Activated naive CD8-positive, alpha-beta T cell treated with anti-CD3 and anti-CD28 coated beads, Interleukin-2, amount 50 U/mL, for 16 hours (primary cell): Measurements from ENCODE around the gene EEPD1.
"Not testable (repeated sequence)": the region's sequence is repeated elsewhere in the genome, so short reads cannot be mapped to it uniquely, and the experiment has no call there.

Experiments used
- DNase-seq: peaks from one replicate; pipeline ENCODE4 v3.0.0-alpha.2; 2020; ENCODE audit warnings: low read depth, low spot score

The EEPD1 gene

DNA sequence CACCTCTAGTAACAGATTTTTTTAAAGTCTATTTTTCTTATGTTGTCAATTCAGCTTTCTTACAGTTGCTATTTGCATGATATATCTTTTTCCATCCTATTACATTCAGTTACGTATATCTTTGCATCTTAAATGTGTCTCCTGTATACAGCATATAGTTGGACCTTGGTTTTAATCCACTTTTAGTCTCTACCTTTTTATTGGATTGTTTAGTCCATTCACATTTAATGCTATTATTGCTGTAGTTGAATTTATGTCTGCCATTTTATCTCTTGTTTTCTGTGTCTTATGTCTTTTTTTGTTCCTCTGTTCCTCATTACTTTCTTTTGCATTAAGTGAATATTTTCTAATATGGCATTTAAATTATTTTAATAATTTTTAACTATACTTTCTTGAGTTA lies 100.6 kb downstream of the EEPD1 start:
- DNase-seq = no peak

- DNase-seq = not testable (repeated sequence)
Observed at GRCh38 chr7:36258510-36259259, 105.6 kb downstream of the EEPD1 start.

DNA sequence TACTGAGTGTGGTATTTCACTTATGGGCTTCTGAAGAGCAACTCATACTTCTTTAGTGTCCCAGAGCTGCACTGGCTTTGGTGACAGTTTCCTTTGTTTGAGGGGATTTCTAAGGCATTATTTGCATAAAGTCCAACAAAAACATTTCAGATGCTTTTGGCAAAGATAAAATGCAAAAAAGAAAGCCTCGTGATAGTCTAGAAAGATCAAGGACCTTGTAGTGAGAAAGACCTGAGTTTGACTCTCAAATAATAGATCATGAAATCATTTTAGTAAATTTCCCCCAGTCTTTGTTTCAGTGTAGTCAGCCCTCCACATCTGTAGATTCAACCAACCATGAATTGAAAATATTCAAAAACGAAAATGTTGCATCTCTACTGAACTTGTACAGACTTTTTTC lies 107.4 kb downstream of the EEPD1 start:
- DNase-seq = no peak

DNA sequence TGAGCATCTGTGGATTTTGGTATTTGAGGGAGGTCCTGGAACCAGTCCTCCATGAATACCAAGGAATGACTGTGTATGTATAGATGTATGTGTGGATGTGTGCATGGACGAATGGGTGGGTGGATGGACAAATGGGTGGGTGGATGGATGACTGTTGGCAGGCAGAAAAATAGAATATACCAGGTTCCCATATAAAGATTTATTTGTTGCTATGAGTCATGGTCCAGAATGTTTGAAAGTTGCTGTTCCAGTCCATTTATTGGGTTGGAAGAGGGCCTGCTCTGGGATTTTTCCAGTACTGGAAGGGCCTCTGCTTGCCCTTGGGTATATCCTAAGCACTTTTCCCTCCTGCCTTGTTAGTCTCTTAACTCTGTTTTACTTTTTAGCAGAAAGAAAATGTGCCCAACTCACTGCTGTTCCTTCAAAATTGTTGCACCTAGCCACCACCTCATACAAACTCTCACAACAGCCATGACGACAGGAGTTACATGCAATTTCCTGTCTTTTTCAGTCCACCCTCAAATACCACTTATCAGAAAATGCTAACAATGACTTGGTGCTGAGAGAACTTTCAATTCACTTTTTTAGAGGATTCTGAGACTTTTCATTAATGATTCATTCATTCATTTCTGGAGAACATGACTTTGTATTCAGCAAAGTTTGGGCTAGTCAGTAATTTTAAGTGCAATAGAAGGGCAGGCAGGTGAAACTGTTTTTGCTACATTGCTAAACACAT lies 108.1 kb downstream of the EEPD1 start:
- DNase-seq = no peak

DNA sequence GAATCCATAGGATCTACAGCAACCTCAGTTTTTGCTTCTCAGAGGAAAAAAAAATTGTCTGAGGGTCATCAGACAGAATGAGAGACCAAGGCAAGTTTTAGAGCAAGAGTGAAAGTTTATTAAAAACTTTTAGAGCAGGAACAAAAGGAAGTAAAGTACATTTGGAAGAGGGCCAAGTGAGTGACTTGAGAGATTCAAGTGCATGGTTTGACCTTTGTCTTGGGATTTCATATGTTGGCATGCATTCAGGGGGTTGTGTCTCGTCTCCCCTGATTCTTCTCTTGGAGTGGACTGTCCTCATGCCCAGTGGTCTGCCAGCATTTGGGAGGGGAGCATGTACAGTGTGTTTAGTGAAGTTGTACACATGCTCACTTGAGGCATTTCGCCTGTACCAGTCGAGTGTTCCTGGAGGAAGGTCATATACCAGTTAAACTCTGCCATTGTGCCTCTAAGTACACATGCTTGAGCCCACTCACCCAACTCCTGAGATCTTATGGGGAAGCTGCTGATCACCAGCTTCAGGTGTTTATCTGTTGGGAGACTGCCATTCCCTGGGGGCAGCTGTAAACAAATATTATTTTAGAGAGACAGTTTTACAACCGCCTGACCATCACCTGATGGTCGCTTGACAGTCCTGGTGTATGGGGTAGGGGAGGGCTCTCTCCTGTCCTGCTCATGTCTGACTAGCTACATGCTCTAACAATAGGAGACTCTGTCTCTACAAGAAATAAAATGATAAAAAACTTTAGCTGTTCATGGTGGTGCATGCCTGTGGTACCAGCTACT lies 109.4 kb downstream of the EEPD1 start:
- DNase-seq = no peak

DNA sequence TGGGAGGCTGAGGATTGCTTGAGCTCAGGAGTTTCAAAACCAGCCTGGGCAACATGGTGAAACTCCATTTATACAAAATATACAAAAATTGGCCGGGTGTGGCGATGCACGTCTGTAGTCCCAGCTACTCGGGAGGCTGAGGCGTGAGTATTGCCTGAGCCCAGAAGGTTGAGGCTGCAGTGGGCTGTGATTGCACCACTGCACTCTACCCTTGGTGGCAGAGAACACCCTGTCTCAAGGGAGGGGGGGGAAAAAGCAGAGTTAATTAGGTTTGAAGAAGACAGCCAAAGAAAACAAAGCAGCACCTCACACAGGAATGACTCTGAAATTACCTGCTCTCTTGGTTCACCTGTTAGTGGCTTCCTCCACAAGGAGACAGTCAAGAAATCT lies 110.0 kb downstream of the EEPD1 start:
- no peak for DNase-seq

DNA sequence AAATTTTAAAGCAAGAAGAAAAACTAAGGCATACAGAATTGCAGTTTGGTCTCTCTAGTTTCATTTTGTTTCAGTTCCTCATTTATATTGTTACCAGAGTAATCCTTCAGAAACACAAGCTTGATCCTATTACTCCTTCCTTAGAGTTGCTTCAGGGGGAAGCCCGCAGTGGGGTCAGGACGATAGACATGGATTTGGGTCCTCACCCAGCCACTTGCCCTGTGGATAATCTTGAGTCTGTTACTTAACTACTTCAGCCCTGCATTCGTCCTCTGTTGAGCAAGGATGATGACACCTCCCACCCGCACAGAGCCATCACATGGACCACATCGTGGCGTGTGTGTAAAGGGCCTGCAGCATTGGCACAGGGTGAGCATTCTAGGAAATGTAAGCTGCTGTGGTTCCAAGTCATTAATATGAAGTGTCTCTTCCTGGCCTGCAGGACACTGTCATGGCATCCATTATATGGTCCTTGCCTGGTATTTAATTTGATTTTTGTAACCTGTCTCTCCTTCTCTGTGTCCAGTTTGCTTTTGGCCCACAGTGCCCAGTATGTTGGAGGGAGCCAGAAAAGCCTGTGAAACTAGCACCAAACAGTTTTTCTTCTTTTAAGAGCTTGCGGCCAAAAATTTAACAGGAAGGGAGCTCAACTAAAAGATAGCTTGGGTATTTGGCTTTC lies 111.2 kb downstream of the EEPD1 start:
- DNase-seq = no peak

GRCh38 chr7:36264913-36265516 lies 112.0 kb downstream of the EEPD1 start:
- no peak for DNase-seq

DNA sequence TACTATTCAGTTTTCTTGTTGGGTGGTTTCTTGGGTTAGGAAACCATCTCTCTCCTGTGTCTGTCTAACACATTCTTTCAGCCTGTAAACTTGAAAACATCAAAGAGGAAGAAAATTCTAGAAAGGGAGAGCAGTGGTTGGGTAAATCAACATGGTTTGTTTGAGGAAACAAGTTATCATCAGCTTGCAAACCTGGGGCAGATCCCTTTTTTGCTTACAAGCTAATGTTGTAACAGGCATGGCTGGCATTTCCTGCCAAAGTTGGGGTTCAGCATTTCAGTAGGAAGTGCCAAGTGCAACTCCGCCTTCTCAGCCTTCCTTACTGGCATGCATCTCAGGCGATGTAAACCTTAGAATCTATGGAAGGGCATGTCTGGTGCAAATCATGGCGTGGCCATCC lies 112.6 kb downstream of the EEPD1 start:
- no peak for DNase-seq

DNA sequence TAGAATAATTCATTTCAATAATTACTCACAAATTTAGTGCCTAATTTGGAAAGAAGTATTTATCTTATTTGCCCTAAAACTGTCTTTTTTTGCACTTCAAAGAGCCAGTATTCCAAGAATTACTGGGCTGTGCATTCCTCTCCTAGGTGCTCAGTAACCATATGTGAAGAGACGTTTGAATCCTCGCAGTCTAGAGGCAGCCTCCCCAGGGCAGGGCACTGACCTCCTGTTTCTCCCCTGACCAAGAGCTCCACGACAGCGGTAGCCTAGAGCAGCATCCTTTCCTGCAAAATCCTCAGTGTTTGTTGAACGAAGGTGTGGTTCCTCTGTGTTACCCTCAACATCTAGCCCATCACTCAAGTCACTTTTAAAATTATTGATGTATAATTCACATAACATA lies 113.1 kb downstream of the EEPD1 start:
- DNase-seq = no peak

DNA sequence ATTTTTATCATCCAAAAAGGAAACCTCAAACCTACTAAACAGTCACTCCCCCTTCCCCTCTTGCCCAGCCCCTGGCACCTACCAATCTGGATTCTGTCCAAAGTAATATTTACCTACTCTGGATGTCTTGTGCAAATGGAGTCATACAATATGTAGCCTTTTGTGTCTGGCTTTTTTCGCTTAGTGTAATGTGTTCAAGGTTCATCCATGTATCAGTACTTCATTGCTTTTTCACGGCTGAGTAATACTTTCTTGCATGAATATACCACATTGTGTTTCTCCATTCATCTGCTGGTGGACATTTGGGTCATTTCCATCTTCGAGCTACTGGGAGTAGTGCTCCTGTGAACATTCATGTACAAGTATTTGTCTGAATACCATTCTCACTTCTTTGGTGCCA lies 113.6 kb downstream of the EEPD1 start:
- no peak for DNase-seq

- no peak for DNase-seq
Observed at GRCh38 chr7:36272211-36272566, 119.1 kb downstream of the EEPD1 start.

DNA sequence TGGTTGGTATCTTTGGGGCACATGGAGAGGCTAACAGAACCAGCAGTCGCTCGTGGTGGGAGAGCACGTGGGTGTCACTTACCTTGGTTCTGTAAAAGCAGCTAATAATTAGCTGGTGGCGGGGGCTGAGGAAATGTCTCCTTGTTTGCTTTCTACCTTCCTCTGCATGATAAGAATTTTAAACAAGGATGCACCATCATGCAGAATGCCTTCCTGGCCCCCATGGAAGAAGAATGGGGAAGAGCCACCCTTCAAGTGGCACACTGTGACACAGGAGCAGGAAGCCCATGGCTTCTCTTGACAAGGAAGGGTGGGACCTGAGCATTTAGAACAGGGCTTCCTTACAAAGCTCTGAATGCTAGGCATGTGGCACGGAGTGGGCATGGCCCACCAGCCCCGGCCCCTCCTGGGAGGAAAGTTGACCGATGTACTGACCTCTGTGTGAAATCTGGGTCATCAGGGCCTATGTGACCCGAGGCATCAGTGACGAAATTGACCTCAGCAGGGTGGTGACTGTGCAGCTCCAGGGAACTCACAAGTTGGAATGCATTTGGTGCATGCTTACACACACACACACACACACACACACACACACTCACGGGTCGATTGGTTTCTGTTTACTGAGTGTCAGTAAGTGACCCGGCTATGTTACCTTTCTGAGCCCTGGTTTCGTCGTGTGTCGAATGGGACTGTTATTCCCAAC lies 119.7 kb downstream of the EEPD1 start:
- no peak for DNase-seq

- DNase-seq = no peak
Observed at GRCh38 chr7:36273836-36274235, 120.8 kb downstream of the EEPD1 start.

DNA sequence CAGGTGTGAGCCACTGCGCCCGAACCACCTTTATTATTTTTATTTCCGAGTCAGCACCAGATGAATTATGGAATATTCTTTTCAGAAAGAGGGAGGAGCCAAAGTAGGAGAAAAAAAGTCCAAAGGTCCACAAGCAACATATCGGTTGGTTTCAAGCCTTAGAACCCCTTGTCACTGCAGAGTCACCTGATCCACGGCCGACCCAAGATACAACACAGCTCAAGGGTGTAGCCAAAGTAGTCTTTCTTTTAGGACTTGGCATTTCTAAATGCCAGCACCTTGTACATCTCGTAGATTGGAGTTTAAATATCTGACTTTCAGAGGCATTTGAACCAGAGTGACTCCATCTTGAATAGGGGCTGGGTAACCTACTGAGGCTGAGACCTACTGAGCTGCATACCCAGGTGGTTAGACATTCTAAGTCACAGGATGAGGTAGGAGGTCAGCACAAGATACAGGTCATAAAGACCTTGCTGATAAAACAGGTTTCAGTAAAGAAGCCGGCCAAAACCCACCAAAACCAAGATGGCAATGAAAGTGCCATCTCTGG lies 122.8 kb downstream of the EEPD1 start:
- no peak for DNase-seq

GRCh38 chr7:36276428-36277248 lies 123.6 kb downstream of the EEPD1 start:
- no peak for DNase-seq

- no peak for DNase-seq
Observed at GRCh38 chr7:36277249-36277542, 124.1 kb downstream of the EEPD1 start.

- DNase-seq = no peak
Observed at GRCh38 chr7:36278069-36278619, 125.1 kb downstream of the EEPD1 start.

GRCh38 chr7:36278620-36279172 lies 125.6 kb downstream of the EEPD1 start:
- no peak for DNase-seq
